GM21825 (cell line): ENCODE results near the gene CER1.

Experiments used
- ATAC-seq: cut with Tn5 transposase; IDR thresholded peaks from one replicate; pipeline ENCODE4 v1.9.1; 2021; ENCODE audit warnings: mild to moderate bottlenecking, moderate library complexity; ENCODE audit not compliant: unreplicated experiment

Gene CER1, protein sequence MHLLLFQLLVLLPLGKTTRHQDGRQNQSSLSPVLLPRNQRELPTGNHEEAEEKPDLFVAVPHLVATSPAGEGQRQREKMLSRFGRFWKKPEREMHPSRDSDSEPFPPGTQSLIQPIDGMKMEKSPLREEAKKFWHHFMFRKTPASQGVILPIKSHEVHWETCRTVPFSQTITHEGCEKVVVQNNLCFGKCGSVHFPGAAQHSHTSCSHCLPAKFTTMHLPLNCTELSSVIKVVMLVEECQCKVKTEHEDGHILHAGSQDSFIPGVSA

DNA sequence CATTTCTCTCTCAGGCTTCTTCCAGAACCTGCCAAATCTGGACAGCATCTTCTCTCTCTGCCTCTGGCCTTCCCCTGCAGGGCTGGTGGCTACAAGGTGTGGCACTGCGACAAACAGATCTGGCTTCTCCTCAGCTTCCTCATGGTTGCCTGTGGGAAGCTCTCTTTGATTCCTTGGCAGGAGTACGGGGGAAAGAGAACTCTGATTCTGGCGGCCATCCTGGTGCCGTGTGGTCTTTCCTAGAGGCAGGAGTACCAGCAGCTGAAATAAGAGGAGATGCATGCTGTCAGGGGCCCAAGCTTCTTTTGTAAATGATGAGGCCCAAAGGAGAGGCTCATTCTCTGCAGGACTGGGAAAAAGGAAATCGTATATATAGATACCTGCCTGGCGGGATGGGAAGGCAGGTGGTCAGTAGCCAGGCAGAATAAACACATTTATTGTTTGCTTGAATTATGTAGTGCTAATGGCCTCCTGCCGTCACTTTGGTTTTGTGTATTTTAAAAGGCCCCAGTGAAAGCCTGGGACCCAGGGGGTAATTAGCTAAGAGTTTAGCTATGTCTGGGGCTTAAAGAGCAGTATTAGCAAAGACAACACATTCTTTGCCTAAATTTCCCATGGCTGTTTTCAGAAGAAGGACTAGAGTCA is at the start of gene CER1:
TSS of gene CER1 (minus strand) at position 343 of the 645 bp plus-strand sequence. CDS start at position 282, 61 bp downstream.
- no peak for ATAC-seq

DNA sequence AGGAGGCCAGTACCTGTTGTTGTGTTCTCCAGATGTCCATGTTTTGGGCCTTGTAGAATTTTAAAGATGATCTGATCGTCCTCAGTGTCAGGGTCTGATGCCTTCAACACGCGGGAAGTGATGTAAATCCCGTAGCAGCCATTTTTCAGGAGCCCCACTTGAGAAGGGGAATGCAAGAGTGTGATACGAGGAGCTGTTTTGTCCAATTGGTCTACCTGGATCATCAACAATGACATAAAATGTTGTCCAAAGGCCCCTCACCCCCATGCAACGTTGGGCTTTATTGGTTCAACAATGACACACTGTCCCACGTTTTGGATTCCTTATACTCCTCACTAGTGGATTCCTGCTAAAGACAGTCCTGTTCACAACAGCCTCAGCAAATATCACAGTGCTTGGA is 48.1 kb upstream of the CER1 start:
- ATAC-seq: no peak

DNA sequence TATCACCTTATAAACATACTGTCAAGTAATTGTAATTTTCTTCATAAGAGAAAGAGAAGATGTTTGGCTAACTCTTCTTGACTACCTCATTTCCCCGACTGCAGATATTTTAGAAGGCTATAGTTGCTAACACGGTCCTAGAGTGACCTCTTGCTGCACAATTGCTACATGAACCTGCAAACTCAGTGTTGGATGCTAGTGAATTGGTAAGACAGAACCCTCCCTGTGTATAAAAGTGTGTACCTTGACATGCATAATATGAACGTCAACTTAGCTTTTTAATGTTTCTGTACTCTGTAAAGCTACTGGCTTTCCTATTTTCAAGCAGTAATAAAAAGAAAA is 46.7 kb upstream of the CER1 start:
- peak; percentile 57 for ATAC-seq

DNA sequence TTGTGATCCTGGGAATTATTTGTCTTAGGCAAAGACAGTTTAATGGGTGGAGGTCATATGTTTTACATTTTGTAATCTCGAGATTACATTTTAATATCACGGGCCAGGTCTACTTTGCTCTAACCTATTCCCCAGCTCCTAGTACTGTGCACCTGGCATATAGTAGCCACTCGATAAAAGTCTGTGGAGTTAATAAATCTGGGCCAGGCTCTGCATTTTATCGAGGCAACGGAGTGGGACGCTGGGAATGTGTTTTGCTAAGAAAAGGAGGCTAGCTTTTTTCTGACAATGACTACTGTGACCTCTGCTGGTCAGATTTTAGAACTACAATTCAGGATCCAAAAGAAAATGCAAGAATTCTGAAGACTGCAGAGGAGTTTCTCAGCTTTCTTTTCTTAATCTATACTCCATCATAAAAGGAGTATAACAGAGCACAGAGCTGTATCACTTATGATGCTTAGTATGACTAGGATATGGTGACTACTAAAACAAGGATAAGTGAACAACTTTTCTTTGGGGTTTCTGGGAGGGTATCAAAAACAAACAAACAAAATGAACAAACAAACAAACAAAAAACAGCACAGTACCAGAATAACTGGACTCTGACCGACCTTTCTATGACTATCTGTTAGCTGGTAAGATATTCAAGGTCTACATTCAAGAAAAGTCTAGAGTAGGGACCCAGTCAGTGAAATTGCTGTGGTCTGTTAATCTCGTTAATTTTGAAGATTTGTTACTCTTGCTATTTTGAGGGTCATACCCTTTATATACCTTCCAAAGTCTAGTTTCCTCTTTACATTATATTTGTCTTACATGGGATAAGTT is 46.1 kb upstream of the CER1 start:
- ATAC-seq: no peak

DNA sequence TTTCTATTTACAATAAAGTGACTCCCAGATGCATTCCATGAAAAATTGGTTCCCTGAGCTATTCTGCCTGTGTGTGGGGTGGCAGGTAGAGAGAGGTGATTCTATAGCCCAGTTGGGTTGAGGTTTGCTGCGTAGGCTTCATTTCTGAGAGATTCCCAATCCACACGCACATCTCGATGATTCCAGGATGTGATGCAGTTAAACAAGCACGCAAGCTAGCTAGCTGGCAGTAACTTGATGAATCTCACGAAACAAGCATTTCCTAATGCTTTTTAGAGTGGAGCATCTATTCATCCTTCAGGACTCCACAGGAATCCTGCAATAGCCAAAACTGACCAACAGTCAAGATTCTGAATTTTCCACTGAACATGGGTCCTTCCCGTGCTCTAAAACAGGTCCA is 43.8 kb upstream of the CER1 start:
- ATAC-seq: no peak

DNA sequence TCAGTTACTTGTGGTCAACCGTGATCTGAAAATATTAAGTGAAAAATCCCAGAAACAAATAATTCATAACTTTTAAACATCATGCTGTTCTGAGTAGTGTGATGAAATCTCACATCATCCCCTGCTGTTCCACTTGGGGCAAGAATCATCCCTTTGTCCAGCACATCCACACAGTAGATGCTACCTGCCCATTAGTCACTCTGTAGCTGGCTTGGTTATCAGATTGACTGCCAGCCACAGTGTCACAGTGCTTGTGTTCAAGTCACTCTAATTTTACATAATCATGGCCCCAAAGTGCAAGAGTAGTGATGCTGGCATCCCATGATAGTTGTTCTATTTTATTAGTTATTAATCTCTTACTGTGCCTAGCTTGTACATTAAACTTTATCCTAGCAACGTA is 39.1 kb upstream of the CER1 start:
- no peak for ATAC-seq

DNA sequence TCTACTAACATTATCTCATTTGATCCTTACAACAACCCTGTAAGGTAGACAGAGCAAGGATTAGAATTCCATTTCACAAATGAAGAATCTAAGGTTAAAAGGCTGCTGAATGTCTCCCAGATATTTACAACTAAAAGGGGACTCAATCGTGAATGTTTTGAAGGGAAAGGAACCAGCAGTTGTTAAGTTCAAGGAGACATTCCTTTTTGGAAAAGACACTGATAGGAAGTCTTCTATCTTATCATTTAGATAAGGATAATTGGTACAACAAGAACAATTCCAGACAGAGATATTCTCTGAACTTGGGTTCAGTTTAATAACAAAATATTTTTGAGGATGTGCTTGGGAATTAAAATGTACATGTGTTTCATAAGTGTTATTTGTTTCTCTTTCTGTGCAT is 37.5 kb upstream of the CER1 start:
- ATAC-seq: no peak

DNA sequence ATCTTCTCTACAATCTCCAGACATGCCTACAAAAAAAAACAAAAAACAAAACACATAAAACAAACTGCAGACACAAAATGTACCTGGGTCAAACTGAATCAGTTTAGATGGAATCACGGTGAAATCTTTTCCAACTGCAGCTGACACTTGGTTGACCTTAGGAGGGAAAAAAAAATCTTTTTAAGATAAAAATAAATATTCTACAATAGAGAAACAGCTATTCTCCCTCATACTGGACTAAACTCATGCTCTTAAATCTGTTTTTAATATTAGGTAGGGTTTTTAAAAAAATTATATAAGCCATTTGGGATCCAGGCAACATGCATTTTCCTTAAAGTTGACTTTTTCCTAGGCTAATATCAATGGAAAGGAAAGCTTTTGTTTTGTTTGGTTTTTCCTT is 33.8 kb upstream of the CER1 start:
- ATAC-seq: no peak

DNA sequence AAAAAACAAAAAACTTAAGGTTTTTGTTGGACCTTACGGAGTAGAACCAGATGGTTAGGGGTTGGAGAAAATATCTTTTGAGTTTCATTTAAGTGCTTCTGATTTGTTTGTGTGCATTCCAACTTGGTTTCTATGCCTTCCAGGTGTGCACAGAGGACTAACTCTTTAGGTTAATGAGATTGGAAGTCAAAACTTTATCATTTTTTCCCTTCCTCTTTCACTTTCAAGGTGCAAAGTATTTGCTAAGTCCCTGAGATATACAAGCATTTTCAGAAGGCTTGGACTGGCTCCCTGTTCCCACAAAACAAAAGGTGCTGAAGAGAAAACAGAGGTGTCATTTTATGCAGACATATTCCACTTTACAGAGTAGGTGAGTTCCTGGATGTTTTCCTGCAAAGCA is 30.3 kb upstream of the CER1 start:
- no peak for ATAC-seq

DNA sequence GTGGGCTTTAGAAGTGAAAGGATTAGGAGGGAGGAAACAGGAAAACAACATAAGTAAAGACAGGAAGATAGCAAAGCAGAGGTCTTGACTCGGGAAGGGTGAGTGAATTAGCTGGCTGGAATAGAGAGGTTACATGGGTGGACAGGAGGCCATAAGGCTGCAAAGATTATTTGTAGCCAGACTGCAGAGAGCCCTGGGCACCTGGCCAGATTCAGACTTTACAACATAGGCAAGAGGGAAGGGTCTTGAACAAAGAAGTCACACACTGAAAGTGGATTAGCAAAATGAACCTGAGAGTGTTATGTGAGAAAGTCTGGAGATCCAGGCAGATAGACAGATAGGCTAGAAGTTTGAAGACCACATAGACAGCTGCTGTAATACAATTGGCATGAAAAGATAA is 29.7 kb upstream of the CER1 start:
- ATAC-seq: no peak

DNA sequence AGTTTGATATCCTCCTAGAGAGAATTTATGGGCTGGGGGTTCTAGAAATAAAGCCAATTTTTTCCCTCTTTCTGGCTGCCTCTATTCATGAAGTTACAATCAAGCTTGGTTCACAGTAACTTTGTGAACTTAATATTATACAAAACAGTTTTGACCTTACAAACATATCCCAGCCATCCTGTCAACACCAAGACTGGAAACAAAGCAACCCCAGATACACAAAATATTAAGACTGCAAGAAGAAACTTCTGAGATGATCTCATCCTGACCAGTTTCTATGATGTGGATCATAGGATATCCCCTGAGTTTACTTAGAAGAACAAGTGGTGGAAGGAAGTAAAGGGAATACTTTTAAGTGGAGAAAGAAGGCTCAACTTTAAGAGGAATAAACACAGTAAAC is 28.3 kb upstream of the CER1 start:
- ATAC-seq: no peak

DNA sequence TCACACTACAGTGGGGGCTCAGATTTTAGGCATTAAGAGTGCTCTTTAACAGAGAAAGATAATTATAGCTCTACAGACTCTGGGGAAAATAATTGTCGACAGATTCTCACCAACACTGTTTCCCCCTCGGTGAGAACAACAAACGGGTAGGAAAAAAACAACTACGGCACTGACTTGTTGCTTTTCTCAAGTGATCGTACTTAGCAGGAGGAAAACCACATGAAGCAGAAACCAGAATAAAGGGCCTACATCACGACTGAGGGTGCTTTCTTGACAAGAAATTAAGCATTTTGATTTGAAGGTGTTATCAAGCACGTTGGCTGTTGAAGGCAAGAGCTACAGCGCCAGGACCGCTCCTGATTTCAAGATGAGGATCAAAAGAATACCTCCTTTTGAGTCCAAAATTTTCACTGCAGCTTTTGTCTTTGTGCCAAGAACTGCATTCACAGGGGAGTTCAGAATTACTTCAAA is 27.2 kb upstream of the CER1 start:
- no peak for ATAC-seq

DNA sequence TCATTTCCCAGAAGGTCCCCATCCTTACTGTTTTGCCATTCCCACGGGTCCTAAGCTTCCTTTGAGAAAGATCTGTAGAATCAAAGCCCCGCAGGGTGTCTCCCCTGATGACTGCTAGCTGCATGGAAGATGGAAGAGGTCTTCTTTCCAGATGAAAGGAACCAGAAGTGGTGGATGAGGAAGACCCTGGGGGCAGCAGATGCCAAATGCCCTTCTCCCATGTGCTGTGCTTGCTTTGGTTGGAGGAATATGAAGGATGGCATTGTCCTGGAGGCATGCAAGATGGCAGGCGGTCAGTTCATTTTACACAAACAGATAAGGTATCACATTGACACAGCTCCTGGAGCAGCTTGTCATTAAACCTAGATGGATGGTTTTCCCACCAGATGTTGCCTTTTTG is 25.8 kb upstream of the CER1 start:
- ATAC-seq: no peak

DNA sequence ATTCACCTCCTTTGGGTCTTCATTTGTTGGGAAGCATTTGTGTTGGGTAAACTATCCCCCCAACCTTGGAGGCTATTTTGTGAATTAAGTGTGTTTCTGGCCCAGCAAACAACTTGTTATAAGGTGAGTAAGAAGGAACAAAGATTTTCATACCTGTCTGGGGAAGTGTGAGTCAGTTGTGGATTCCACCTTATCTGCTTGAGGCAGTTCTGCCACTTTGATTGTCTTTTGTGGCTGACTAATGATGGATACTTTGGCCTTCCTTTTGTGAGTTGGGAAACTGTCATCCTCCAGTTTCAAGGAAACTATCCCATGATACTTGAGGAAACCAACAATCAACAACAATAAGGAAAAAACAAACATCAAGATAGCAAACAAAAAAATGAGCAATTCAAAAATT is 24.6 kb upstream of the CER1 start:
- ATAC-seq: no peak

DNA sequence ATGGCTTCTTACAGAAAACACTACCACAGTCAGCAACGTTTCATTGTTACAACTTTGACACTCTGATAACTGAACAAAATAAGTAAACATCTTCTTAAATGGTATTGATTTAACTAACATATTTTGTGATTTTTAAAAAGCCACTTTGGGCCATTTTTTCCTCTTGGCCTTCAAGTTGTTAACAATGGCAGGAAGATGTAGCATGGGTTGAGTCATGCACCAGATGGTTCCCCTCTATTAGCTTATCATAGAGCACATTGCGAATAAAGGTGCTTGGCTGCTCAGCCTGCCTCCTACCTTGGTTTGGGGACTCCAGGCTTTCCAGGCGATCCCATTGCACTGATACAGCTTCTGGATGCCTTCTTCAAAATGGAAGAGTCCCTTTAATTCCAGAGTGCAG is 24.1 kb upstream of the CER1 start:
- ATAC-seq: no peak

DNA sequence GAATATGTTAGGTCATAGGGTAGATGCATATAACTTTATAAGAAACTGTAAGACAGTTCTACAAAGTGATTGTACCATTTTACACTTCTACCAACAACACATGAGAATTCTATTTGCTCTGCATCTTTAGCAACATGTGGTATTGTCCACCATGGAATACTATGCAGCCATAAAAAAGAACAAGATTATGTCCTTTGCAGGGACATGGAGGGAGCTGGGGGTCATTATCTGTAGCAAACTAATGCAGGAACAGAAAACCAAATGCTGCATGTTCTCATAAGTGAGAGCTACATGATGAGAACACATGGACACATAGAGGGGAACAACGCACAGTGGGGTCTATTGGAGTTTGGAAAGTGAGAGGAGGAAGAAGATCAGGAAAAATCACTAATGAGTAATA is 22.2 kb upstream of the CER1 start:
- no peak for ATAC-seq

DNA sequence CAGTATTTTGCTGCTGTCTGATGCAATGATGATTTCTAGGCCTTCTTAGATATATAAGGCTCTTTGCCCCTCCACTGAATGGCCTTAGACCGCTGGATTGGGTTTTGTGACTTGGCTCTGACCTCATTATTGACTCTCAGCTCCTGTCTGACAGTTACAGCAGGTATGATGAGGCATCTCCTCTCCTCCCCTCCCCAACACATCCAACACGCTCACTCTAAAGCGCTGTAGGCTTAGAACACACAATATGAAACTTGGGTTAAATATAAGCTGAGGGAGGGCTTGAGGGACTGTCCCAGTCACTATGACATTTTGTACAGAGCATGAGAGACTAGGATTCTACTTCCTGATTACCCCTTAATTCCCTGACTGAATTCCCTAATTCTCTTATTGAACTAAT is 18.8 kb upstream of the CER1 start:
- ATAC-seq: peak; percentile 93

DNA sequence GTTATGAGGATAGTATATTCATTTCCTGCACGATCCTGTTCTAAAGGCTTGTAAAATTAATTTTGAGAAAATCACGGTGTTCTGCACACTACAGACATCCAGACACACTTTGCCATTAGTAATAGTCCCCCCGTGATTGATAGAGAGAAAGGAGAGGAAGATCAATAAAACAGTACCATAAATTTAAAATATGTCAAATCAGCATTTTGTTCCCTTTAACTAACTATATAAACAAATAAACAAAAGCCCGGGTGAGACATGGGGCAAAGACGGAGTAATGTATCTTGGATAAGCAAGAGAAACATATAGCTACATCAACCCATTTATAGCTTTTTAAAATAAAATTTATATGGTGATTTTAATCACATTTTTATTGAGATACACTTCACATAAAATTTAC is 10.6 kb upstream of the CER1 start:
- no peak for ATAC-seq

DNA sequence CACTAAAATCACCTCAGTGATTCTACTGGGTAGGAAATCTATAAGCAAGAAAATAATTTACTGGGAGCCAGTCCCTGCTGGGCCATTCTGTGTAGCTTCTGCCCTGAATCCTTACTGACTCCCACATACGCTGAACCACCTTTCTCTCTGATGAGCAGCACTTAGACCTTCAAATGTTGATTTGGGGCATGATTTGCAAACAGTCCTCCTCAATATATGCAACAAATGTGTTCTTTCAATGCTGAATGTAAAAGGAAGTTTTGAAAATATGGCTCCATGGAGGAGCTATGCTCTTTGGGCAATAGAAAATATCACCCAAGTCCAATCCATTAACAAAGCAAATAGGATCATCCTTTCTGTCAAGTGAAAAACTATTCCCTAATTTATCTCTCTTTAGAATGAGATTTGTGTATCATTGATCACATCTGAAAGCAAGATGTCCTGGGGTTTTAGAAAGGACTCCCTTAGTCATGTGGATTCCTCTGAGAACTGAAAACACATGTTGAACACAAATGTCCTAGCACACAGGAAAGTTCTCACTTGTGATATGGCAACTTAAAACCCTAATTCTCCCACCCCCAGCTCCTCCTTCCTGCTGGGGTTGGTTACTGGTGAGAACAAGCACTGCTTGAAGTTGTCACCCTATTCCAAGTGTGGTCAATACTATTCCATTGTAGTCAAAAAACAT is 8.9 kb upstream of the CER1 start:
- no peak for ATAC-seq

DNA sequence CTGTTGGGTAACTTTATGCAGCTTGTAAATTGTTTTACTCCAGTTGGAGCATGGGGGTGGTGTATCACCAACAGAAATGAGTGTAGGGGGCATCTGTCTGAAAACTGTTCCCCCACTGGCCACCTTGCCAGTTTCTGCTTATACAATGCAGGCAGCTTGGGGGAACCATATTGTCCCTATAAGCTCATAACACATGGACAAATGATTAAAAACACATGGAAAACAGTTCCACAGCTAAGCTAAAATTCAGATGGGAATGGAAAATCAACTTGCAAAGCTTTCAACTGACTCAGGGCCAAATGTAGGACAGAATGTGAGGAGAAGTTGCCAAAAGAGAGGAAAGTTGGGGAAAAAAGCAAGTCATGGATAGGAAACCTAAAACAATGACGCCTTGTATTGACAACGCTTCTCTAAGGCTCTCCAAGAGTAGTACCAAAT is 7.9 kb upstream of the CER1 start:
- no peak for ATAC-seq

DNA sequence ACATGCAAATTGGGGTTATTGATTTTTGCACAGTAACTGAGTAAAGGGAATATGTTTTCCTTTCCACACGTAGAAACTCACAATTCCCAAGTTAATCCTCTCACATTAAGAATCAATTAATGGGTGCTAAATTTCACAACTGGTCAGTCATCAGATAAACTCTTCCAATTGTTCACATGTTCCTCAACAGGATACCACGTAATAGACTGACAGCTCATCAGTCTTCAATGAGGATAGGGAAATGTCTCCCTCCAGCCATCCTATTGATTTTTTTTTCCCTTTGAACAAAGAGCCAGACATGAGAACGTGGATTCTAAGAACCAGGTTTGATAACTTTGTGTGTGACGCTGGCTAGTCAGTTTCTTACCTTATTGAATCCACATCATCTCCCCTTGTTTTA is 768 bp upstream of the CER1 start:
- ATAC-seq: no peak
